Hepatocyte (in vitro differentiated cells): Measurements from ENCODE around the gene EGR2.

Source experiments
- CTCF ChIP-seq: fragments of 200-600 bp; sonication (generic); IDR thresholded peaks from 2 replicates; pipeline ENCODE4 v1.5.1; 2016; ENCODE audit warnings: antibody characterized with exemption, mild to moderate bottlenecking; ENCODE audit not compliant: poor library complexity
- EZH2phosphoT487 ChIP-seq: fragments of 200-600 bp; sonication (generic); IDR thresholded peaks from one replicate; pipeline ENCODE4 v1.6.1; 2018; ENCODE audit warnings: antibody characterized with exemption, mild to moderate bottlenecking, low read depth, moderate library complexity; ENCODE audit not compliant: unreplicated experiment, severe bottlenecking

- TF ChIP-seq CTCF = no peak
- no peak for TF ChIP-seq EZH2phosphoT487
These were observed 4.4 kb upstream of the EGR2 start for GRCh38 chr10:62820586-62820985.
